HG02885 (cell line): ENCODE results near the gene XBP1.
"Not testable (repeated sequence)": the region's sequence is repeated elsewhere in the genome, so short reads cannot be mapped to it uniquely, and the experiment has no call there.

Source experiments
- ATAC-seq: cut with Tn5 transposase; IDR thresholded peaks from one replicate; pipeline ENCODE4 v1.9.1; 2021; ENCODE audit warnings: mild to moderate bottlenecking; ENCODE audit not compliant: unreplicated experiment, poor library complexity

The XBP1 gene

DNA sequence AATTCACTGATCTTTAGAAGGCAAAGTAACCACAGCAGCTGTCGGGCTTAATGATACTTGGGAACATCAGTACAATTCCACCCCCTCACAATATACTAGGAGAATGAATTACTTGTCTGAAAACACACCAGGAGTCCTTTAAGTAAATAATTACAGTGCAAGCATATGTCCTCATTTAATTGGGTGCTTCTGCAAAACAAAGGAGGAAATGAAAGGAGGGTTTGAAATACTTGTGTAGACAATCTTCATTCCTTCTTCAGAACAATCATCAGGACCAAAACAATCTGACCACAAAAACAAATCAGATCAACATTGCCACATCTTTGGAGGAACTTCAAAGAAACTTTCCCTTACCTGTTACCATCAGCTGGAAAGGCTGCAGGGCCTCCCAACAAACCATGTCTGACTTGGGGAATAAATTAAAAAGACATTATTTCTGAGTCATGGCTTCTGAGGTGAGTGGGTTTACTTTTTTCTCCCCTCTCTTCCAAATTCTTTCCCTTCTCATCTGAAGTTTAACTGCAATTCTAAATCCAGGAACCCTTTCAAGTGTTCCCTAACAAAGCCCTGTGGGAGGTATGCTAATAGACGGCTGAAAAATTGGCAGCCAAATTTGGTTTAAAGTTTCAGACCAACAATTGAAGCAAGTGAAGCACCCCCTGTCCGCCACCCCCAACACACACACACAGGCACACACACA is 40.4 kb downstream of the XBP1 start:
- ATAC-seq = no peak

DNA sequence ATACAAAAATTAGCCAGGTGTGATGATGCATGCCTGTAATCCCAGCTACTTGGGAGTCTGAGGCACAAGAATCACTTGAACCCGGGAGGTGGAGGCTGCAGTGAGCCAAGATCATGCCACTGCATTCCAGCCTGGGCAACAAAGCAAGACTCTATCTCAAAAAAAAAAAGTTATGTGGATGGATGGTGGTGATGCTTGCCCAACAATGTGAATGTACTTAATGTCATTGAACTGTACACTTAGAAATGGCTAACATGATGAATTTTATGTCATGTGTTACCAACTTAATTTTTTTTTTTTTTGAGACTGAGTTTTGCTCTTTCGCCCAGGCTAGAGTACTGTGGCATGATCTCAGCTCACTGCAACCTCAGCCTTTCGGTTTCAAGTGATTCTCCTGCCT is 45.9 kb downstream of the XBP1 start:
- not testable (repeated sequence) for ATAC-seq

DNA sequence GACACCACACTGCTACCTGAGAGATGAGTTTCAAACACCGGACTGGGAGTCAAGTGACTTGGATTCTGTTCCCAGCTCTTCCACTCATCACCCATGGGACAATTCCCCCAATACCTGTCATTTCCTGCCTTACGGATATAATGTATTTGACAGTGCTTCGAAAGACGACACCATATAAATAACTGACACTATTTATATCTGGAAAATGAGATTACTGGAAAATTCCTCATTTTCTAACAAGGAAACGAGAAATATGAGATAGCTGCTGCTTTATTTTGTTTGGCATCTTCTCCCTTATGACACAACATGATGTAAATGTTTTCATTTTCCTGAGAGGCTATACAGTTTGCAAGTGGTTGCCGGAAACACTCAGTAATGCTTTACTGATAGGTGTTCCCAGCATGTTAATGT is 49.9 kb downstream of the XBP1 start:
- no peak for ATAC-seq
